K562 (cell line): Measurements from ENCODE around the gene ELF3. TPM values are rescaled to one million over a fixed set of nuclear protein-coding genes. Genes with fewer than 3 reads are reported as not detected.

ENCODE experiments used
- ATAC-seq: fragments of 200-7000 bp; cut with Tn5 transposase; 3 replicates; pipeline ENCODE4 v1.9.1; 2020; ENCODE audit warnings: moderate library complexity
- BruUV-seq: library from RNA; stranded (reverse); fragments of 400-500 nt; replicated peaks from 2 replicates; lab custom pipeline; 2021; lab: Mats Ljungman, UMichigan
- CTCF ChIA-PET: fragments of 300-600 bp; formaldehyde crosslinking; extraction: SDS; loops from one replicate; lab custom pipeline; 2021; ENCODE audit warnings: low intra/inter-chr PET ratio; lab: Yijun Ruan, JAX
- POLR2A ChIA-PET: fragments of 300-600, 350-650 bp; sonication (Branson Sonifier 250); formaldehyde crosslinking; extraction: SDS; loops from one replicate; lab custom pipeline; 2021; ENCODE audit warnings: antibody characterized with exemption, inconsistent platforms; lab: Yijun Ruan, JAX
- DNase-seq, 4 experiments: peaks; one replicate each; pipeline versions ENCODE4 v3.0.0 to v3.0.0-alpha.2; 2011 to 2018; ENCODE audit warnings: low spot score in 3 of 4, mixed read lengths in 3 of 4; ENCODE audit errors: extremely low read depth in 1 of 4
- FAIRE-seq: peaks from 2 replicates; lab custom pipeline; 2011; peaks lifted over from hg19 to GRCh38; lab: Jason Lieb, UNC
- H2AFZ ChIP-seq: 2 replicates; pipeline ENCODE4 v1.6.0; 2011; ENCODE audit warnings: low read depth, low read length, control low read depth, inconsistent platforms
- H3K27ac ChIP-seq: fragments of 200-600 bp; 3 replicates; pipeline ENCODE4 v1.8.0; 2011; ENCODE audit warnings: low read depth, mild to moderate bottlenecking, control low read depth, inconsistent platforms, low read length, moderate library complexity, mixed read lengths; ENCODE audit errors: extremely low read depth
- H3K27me3 ChIP-seq, 2 experiments: fragments of 300-600 bp in 1 of 2; 2 replicates in 1 of 2; 3 replicates in 1 of 2; pipeline versions ENCODE4 v1.6.0 to v1.8.0; 2011; ENCODE audit warnings: inconsistent platforms in 2 of 2, low read length in 2 of 2, mild to moderate bottlenecking in 1 of 2, mixed read lengths in 1 of 2, moderate library complexity in 1 of 2; ENCODE audit not compliant: control insufficient read depth in 2 of 2, insufficient read depth in 2 of 2
- H3K36me3 ChIP-seq: fragments of 300-600 bp; 3 replicates; pipeline ENCODE4 v1.8.0; 2011; ENCODE audit warnings: mild to moderate bottlenecking, low read length, inconsistent platforms; ENCODE audit not compliant: control insufficient read depth, insufficient read depth
- H3K4me1 ChIP-seq, 2 experiments: fragments of 200-600 bp in 1 of 2; replicated peaks in 1 of 2; 2 replicates in 1 of 2; 3 replicates in 1 of 2; pipeline versions ENCODE4 v1.5.1 to v1.8.0; 2011; ENCODE audit warnings: inconsistent platforms in 2 of 2, low read length in 2 of 2, mild to moderate bottlenecking in 1 of 2, mixed read lengths in 1 of 2, moderate library complexity in 1 of 2; ENCODE audit not compliant: control insufficient read depth in 2 of 2, insufficient read depth in 2 of 2
- H3K4me2 ChIP-seq: 2 replicates; pipeline ENCODE4 v1.6.1; 2011; ENCODE audit warnings: low read length, control low read depth, inconsistent platforms, mixed read lengths; ENCODE audit not compliant: insufficient read depth
- H3K4me3 ChIP-seq: fragments of 200-600 bp; sonication (generic), shearing (Covaris generic); 2 replicates; pipeline ENCODE4 v1.5.1; 2016; ENCODE audit warnings: control low read depth, inconsistent platforms
- H3K79me2 ChIP-seq: fragments of 200-600 bp; 3 replicates; pipeline ENCODE4 v1.8.0; 2011; ENCODE audit warnings: low read length, inconsistent platforms; ENCODE audit not compliant: control insufficient read depth, insufficient read depth
- H3K9ac ChIP-seq, 2 experiments: 2 replicates each; pipeline versions ENCODE4 v1.6.0 to v1.6.1; 2011; ENCODE audit warnings: low read depth in 2 of 2, low read length in 2 of 2, control low read depth in 1 of 2, inconsistent platforms in 1 of 2, mild to moderate bottlenecking in 1 of 2, mixed read lengths in 1 of 2; ENCODE audit not compliant: insufficient read depth in 1 of 2
- H3K9me1 ChIP-seq: one replicate; pipeline ENCODE4 v1.6.0; 2011; ENCODE audit warnings: inconsistent platforms, mild to moderate bottlenecking, low read length, moderate library complexity; ENCODE audit not compliant: control insufficient read depth, insufficient read depth
- H3K9me3 ChIP-seq: replicated peaks from 2 replicates; pipeline ENCODE4 v1.5.1; 2011; ENCODE audit warnings: low read depth, low read length, inconsistent platforms; ENCODE audit not compliant: control insufficient read depth, insufficient read depth
- H4K20me1 ChIP-seq: replicated peaks from 2 replicates; pipeline ENCODE4 v1.6.1; 2011; ENCODE audit warnings: low read length, inconsistent platforms, mixed read lengths; ENCODE audit not compliant: control insufficient read depth, insufficient read depth
- DIDO1 ChIP-seq: fragments of 450-650 bp; IDR thresholded peaks from 2 replicates; pipeline ENCODE4 v1.6.1; 2016; ENCODE audit warnings: low read depth, missing biosample characterization, missing genetic modification characterization
- FOXP4 ChIP-seq: sonication (generic); formaldehyde crosslinking; IDR thresholded peaks from 2 replicates; pipeline ENCODE4 v1.8.0; 2022; ENCODE audit warnings: mild to moderate bottlenecking, missing genetic modification reagents, borderline replicate concordance
- GTF2F1 ChIP-seq: IDR thresholded peaks from 2 replicates; pipeline ENCODE4 v1.6.1; 2011; ENCODE audit warnings: low read depth, low read length, improper control_type of control experiment
- MEIS2 ChIP-seq: fragments of 450-650 bp; IDR thresholded peaks from 2 replicates; pipeline ENCODE4 v1.6.1; 2014; ENCODE audit warnings: mild to moderate bottlenecking; ENCODE audit not compliant: partially characterized antibody
- NCOR1 ChIP-seq: fragments of 450-650 bp; IDR thresholded peaks from 2 replicates; pipeline ENCODE4 v1.6.1; 2016; ENCODE audit warnings: mild to moderate bottlenecking, moderate library complexity
- NFATC3 ChIP-seq: fragments of 450-650 bp; IDR thresholded peaks from 2 replicates; pipeline ENCODE4 v1.6.1; 2017; ENCODE audit warnings: mild to moderate bottlenecking
- POLR2B ChIP-seq: fragments of 450-650 bp; IDR thresholded peaks from 2 replicates; pipeline ENCODE4 v1.6.1; 2018; ENCODE audit warnings: low read depth; ENCODE audit not compliant: partially characterized antibody
- RCOR1 ChIP-seq, 2 experiments: IDR thresholded peaks; 2 replicates each; pipeline ENCODE4 v1.6.1; 2012; ENCODE audit warnings: low read depth in 2 of 2, low read length in 2 of 2, borderline replicate concordance in 1 of 2, improper control_type of control experiment in 1 of 2
- SMAD4 ChIP-seq: fragments of 250-450 bp; sonication (Bioruptor Pico); conservative IDR thresholded peaks from 2 replicates; pipeline ENCODE4 v1.8.0; 2021; ENCODE audit warnings: inconsistent platforms, mild to moderate bottlenecking, moderate library complexity
- ZHX1 ChIP-seq: fragments of 150-350 bp; conservative IDR thresholded peaks from 2 replicates; pipeline ENCODE4 v1.6.1; 2014; ENCODE audit warnings: low read length
- WGBS: fragments of 100-300 bp; shearing (Covaris generic); methylation state at CpG from one replicate; pipeline ENCODE4 v1.1.6; 2016; ENCODE audit warnings: low coverage, mixed read lengths; ENCODE audit not compliant: insufficient coverage; ENCODE audit errors: missing lambda C conversion rate; 5-methylcytosine and 5-hydroxymethylcytosine counted together
- in situ Hi-C: fragments of 300-500 bp; cut with MboI; formaldehyde crosslinking; loops from 4 replicates; pipeline ENCODE4 v1.15.0; 2018; ENCODE audit warnings: inconsistent platforms, mixed read lengths
- intact Hi-C: fragments of 100-400 bp; cut with micrococcal nuclease; formaldehyde crosslinking; loops from 2 replicates; pipeline ENCODE4 v1.14.2; 2022
- polyA plus RNA-seq, 8 experiments: library from polyadenylated mRNA; depleted of rRNA in 4 of 8; stranded (reverse) in 5 of 8; unstranded in 3 of 8; fragments of >200 nt; fragmentation: Nextera tagmentation in 2 of 8; fragmentation: Illumina TruSeq in 1 of 8; extraction: Ambion mirVana in 2 of 8; extraction: Trizol in 1 of 8; gene quantifications; 2 replicates each; pipeline versions ENCODE4 v1.2.1 to v1.2.3, GENCODE V29; 2011 to 2014; ENCODE audit warnings: inconsistent platforms in 1 of 8, missing spikeins in 1 of 8
- total RNA-seq, 7 experiments: library from RNA; depleted of rRNA in 6 of 7; stranded (reverse); fragments of >200 nt in 6 of 7; fragmentation: Illumina TruSeq in 2 of 7; extraction: Trizol in 2 of 7; gene quantifications; 2 replicates each; pipeline versions ENCODE4 v1.2.1 to v1.2.3, GENCODE V29; 2011 to 2021; ENCODE audit warnings: low replicate concordance in 1 of 7
- TF ChIP-seq, protein P1 (sequence below): fragments of 200-400 bp; formaldehyde crosslinking; IDR thresholded peaks from 2 replicates; pipeline ENCODE4 v1.6.1; 2017; ENCODE audit warnings: mild to moderate bottlenecking, low read depth, low read length, moderate library complexity
- TF ChIP-seq, protein P2 (sequence below): sonication (generic); formaldehyde crosslinking; IDR thresholded peaks from 2 replicates; pipeline ENCODE4 v1.5.0; 2020; ENCODE audit warnings: missing genetic modification reagents
- TF ChIP-seq, protein P3 (sequence below): fragments of 250-450 bp; sonication (Bioruptor Pico); IDR thresholded peaks from 2 replicates; pipeline ENCODE4 v1.9.0; 2021; ENCODE audit warnings: mild to moderate bottlenecking

ELF3 gene
- total and polyA plus RNA-seq, 9 of the 15 experiments (the other 6 are each of a cell fraction or from before 2014, with no cell fraction given), result 0.03 to 1.2 (median 0.07) TPM; not detected in 4

DNA sequence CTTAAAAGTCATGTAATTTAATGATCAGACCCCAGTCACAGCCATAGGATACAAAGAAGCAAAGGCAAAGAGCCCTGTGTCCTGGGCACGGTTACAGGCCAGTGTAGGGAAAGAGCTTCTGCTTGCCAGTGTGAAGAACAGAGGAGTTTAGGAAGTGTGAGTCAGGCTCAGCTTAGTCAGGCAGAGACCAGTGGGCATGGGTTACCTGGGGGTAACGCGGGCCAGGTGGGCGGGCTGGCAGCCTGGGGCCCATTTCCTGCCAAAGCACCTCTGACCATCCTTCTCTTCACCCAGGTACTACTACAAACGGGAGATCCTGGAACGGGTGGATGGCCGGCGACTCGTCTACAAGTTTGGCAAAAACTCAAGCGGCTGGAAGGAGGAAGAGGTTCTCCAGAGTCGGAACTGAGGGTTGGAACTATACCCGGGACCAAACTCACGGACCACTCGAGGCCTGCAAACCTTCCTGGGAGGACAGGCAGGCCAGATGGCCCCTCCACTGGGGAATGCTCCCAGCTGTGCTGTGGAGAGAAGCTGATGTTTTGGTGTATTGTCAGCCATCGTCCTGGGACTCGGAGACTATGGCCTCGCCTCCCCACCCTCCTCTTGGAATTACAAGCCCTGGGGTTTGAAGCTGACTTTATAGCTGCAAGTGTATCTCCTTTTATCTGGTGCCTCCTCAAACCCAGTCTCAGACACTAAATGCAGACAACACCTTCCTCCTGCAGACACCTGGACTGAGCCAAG, 4.7 kb downstream of the ELF3 start:
- intact Hi-C loops (no loop called here), in situ Hi-C loops (no loop called here)
- 70% methylated on average over 17 of the region's 17 CpGs for WGBS
- Histone ChIP-seq H3K36me3 (no peaks in the 10 kb centered on the region), H3K4me1 (peaks cover 22 to 52% of the 10 kb centered on the region in 2 experiments), H3K27me3 (peaks cover 0 to 9% of the 10 kb centered on the region in 2 experiments; a peak in 1 of 5 replicates), H2AFZ (no peak overlapping the region), H3K79me2 (no peaks in the 10 kb centered on the region), H3K9me1 (no peaks in the 10 kb centered on the region), H3K9ac (peak overlapping the region in 1 of 2 experiments; percentile 32; a peak in 1 of 4 replicates), H4K20me1 (0 out of 2 replicates have a peak, but pooled peaks cover 4% of the 10 kb centered on the region), H3K9me3 (no peaks in the 10 kb centered on the region), H3K4me2 (no peak overlapping the region), H3K4me3 (no peak overlapping the region), H3K27ac (no peak overlapping the region)
- DNase-seq, result no peak
- ChIA-PET POLR2A (interaction anchor here (0.6 to 2.6 kb wide), 5 partner anchors 16 to 132 kb away, joined by 3 to 7 read pairs (median 3); no protein-coding TSS in a partner anchor), CTCF (interaction anchor here (0.6 kb wide), 1 partner anchor 50 kb away, joined by 3 read pairs; no protein-coding TSS in a partner anchor)
- BruUV-seq, result no TSS peak
- FAIRE-seq, result no peak
- ATAC-seq, result no peak
- TF ChIP-seq POLR2B (no peak), NFATC3 (no peak), GTF2F1 (no peak), RCOR1 (IDR thresholded peaks at IDR 0.05; ENCODE audit: borderline replicate concordance in 1 of 2, low read depth in 2 of 2, low read length in 2 of 2) (no peak), FOXP4 (CRISPR knock-in tag) (no peak), MEIS2 (no peak), ZHX1 (no peak), SMAD4 (CRISPR knock-in tag) (no peak), DIDO1 (no peak), NCOR1 (no peak)
- TF ChIP-seq, protein P1, sequence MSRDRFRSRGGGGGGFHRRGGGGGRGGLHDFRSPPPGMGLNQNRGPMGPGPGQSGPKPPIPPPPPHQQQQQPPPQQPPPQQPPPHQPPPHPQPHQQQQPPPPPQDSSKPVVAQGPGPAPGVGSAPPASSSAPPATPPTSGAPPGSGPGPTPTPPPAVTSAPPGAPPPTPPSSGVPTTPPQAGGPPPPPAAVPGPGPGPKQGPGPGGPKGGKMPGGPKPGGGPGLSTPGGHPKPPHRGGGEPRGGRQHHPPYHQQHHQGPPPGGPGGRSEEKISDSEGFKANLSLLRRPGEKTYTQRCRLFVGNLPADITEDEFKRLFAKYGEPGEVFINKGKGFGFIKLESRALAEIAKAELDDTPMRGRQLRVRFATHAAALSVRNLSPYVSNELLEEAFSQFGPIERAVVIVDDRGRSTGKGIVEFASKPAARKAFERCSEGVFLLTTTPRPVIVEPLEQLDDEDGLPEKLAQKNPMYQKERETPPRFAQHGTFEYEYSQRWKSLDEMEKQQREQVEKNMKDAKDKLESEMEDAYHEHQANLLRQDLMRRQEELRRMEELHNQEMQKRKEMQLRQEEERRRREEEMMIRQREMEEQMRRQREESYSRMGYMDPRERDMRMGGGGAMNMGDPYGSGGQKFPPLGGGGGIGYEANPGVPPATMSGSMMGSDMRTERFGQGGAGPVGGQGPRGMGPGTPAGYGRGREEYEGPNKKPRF, result no peak
- TF ChIP-seq, protein P2, sequence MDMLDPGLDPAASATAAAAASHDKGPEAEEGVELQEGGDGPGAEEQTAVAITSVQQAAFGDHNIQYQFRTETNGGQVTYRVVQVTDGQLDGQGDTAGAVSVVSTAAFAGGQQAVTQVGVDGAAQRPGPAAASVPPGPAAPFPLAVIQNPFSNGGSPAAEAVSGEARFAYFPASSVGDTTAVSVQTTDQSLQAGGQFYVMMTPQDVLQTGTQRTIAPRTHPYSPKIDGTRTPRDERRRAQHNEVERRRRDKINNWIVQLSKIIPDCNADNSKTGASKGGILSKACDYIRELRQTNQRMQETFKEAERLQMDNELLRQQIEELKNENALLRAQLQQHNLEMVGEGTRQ (CRISPR knock-in tag), result no peak
- TF ChIP-seq, protein P3, sequence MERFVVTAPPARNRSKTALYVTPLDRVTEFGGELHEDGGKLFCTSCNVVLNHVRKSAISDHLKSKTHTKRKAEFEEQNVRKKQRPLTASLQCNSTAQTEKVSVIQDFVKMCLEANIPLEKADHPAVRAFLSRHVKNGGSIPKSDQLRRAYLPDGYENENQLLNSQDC, result no peak
